Trophoblast cell (in vitro differentiated cells and primary cell): ENCODE measurements around the gene DNMBP.

Experiments
- DNase-seq, 2 donors: peaks; one replicate each; pipeline ENCODE4 v3.0.0-alpha.2; 2016
- H2AFZ ChIP-seq: 2 replicates; pipeline ENCODE4 v1.6.1; 2013; ENCODE audit warnings: low read length, moderate library complexity, mild to moderate bottlenecking; ENCODE audit not compliant: insufficient read depth, poor library complexity
- H2AK5ac ChIP-seq: 2 replicates; pipeline ENCODE4 v1.6.1; 2013; ENCODE audit warnings: mild to moderate bottlenecking, low read length
- H2BK120ac ChIP-seq: 2 replicates; pipeline ENCODE4 v1.6.1; 2013; ENCODE audit warnings: low read length, mild to moderate bottlenecking, moderate library complexity; ENCODE audit not compliant: insufficient read depth, poor library complexity
- H2BK12ac ChIP-seq: 2 replicates; pipeline ENCODE4 v1.6.1; 2013; ENCODE audit warnings: mild to moderate bottlenecking, low read length, moderate library complexity
- H2BK5ac ChIP-seq: 2 replicates; pipeline ENCODE4 v1.6.1; 2013; ENCODE audit warnings: low read length, low read depth, moderate library complexity, mild to moderate bottlenecking; ENCODE audit not compliant: poor library complexity
- H3K14ac ChIP-seq: 2 replicates; pipeline ENCODE4 v1.6.1; 2013; ENCODE audit warnings: mild to moderate bottlenecking, low read length
- H3K18ac ChIP-seq: 2 replicates; pipeline ENCODE4 v1.6.1; 2013; ENCODE audit warnings: mild to moderate bottlenecking, low read length
- H3K23ac ChIP-seq: 2 replicates; pipeline ENCODE4 v1.6.1; 2013; ENCODE audit warnings: low read length
- H3K27ac ChIP-seq: 2 replicates; pipeline ENCODE4 v1.5.1; 2013; ENCODE audit warnings: low read depth, mild to moderate bottlenecking, inconsistent platforms, low read length, moderate library complexity
- H3K27me3 ChIP-seq: 2 replicates; pipeline ENCODE4 v1.6.1; 2013; ENCODE audit warnings: inconsistent platforms, mild to moderate bottlenecking, low read length, moderate library complexity; ENCODE audit not compliant: insufficient read depth
- H3K36me3 ChIP-seq, 2 experiments: 1 replicate in 1 of 2; 2 replicates in 1 of 2; pipeline ENCODE4 v1.6.1; 2013; ENCODE audit warnings: low read length in 2 of 2, mild to moderate bottlenecking in 2 of 2, moderate library complexity in 1 of 2; ENCODE audit not compliant: insufficient read depth in 2 of 2, control insufficient read depth in 1 of 2
- H3K4ac ChIP-seq: 2 replicates; pipeline ENCODE4 v1.6.1; 2013; ENCODE audit warnings: low read depth, mild to moderate bottlenecking, low read length, moderate library complexity
- H3K4me1 ChIP-seq, 2 experiments: 1 replicate in 1 of 2; 2 replicates in 1 of 2; pipeline ENCODE4 v1.6.1; 2013; ENCODE audit warnings: low read length in 2 of 2, mild to moderate bottlenecking in 2 of 2, moderate library complexity in 1 of 2; ENCODE audit not compliant: insufficient read depth in 2 of 2, control insufficient read depth in 1 of 2
- H3K4me2 ChIP-seq: 2 replicates; pipeline ENCODE4 v1.6.1; 2013; ENCODE audit warnings: inconsistent platforms, mild to moderate bottlenecking, low read length, moderate library complexity
- H3K4me3 ChIP-seq: 2 replicates; pipeline ENCODE4 v1.5.1; 2013; ENCODE audit warnings: mild to moderate bottlenecking, low read depth, low read length, inconsistent platforms
- H3K79me1 ChIP-seq: one replicate; pipeline ENCODE4 v1.6.1; 2013; ENCODE audit warnings: low read length
- H3K79me2 ChIP-seq: 2 replicates; pipeline ENCODE4 v1.6.1; 2013; ENCODE audit warnings: low read length, mild to moderate bottlenecking; ENCODE audit not compliant: control insufficient read depth, insufficient read depth, poor library complexity
- H3K9ac ChIP-seq: 2 replicates; pipeline ENCODE4 v1.6.1; 2013; ENCODE audit warnings: mild to moderate bottlenecking, low read length
- H3K9me3 ChIP-seq: 2 replicates; pipeline ENCODE4 v1.6.1; 2013; ENCODE audit warnings: low read depth, mild to moderate bottlenecking, control low read depth, inconsistent platforms, low read length; ENCODE audit not compliant: insufficient read depth
- H4K12ac ChIP-seq: 2 replicates; pipeline ENCODE4 v1.6.1; 2013; ENCODE audit warnings: low read depth, mild to moderate bottlenecking, low read length, moderate library complexity
- H4K8ac ChIP-seq: 2 replicates; pipeline ENCODE4 v1.6.1; 2013; ENCODE audit warnings: low read depth, mild to moderate bottlenecking, low read length, moderate library complexity
- H4K91ac ChIP-seq: one replicate; pipeline ENCODE4 v1.6.1; 2013; ENCODE audit warnings: low read depth, mild to moderate bottlenecking, low read length, moderate library complexity
- WGBS: extraction: QIAGEN DNeasy Blood & Tissue Kit; methylation state at CpG from one replicate; pipeline ENCODE4 v1.1.7; 2013; ENCODE audit warnings: missing lambda C conversion rate; ENCODE audit not compliant: insufficient read length, insufficient coverage; ENCODE audit errors: extremely low coverage; 5-methylcytosine and 5-hydroxymethylcytosine counted together

The DNMBP gene

DNA sequence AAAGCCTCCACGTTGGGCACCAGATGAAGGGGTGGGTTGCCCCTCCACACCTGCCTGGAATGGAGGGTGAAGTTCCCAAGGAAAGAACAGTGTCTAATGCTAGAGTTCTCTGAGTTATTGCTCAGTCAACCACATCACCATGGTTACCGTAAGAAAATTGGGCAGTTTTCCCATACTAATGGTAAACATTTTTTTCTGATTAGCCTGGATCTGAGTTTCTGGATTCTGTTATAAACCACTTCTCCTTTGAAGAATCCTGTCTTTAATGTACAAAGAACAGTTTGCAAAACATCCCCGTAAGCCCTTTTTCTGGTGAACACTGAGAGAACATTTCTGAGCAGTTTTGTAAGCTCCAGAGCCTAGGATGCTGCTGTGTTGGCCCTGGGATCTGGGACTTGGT is 181.8 kb downstream of the DNMBP start:
- Histone ChIP-seq H3K18ac (no peak overlapping the region), H2AK5ac (no peak overlapping the region), H3K4me2 (no peak overlapping the region), H3K4me3 (no peak overlapping the region), H2BK12ac (no peak overlapping the region), H3K9me3 (no peaks in the 10 kb centered on the region), H4K91ac (no peak overlapping the region), H4K8ac (no peak overlapping the region), H3K27ac (no peak overlapping the region), H3K79me2 (no peaks in the 10 kb centered on the region), H2BK120ac (no peak overlapping the region), H3K36me3 (no peaks in the 10 kb centered on the region), H3K4ac (no peak overlapping the region), H2AFZ (no peak overlapping the region), H3K14ac (no peak overlapping the region), H3K23ac (no peak overlapping the region), H3K27me3 (no peaks in the 10 kb centered on the region), H2BK5ac (no peak overlapping the region), H3K4me1 (no peaks in the 10 kb centered on the region), H3K9ac (no peak overlapping the region), H4K12ac (no peak overlapping the region), H3K79me1 (no peaks in the 10 kb centered on the region)
- WGBS = no CpG with 5 or more reads among the region's 3 CpGs
- DNase-seq = no peak
